Karpas-422 (cell line): Measurements from ENCODE around the gene DDX59. TPM values are rescaled to one million over a fixed set of nuclear protein-coding genes. Genes with fewer than 3 reads are reported as not detected.
"Not testable (repeated sequence)": the region's sequence is repeated elsewhere in the genome, so short reads cannot be mapped to it uniquely, and the experiment has no call there.

Source experiments
- DNase-seq: peaks from one replicate; pipeline ENCODE4 v3.0.0-alpha.2; 2015
- H2AFZ ChIP-seq: fragments of 200-600 bp; sonication (generic); 2 replicates; pipeline ENCODE4 v1.6.1; 2014; ENCODE audit warnings: antibody characterized with exemption, low read length, mixed read lengths
- H3K27ac ChIP-seq: fragments of 200-600 bp; sonication (generic); 2 replicates; pipeline ENCODE4 v1.5.1; 2014; ENCODE audit warnings: mild to moderate bottlenecking, low read length, moderate library complexity
- H3K27me3 ChIP-seq: fragments of 200-600 bp; sonication (generic); 2 replicates; pipeline ENCODE4 v1.6.1; 2014; ENCODE audit warnings: low read length, mixed read lengths
- H3K36me3 ChIP-seq: fragments of 200-600 bp; sonication (generic); 2 replicates; pipeline ENCODE4 v1.6.1; 2014; ENCODE audit warnings: low read length, mixed read lengths; ENCODE audit not compliant: insufficient read depth
- H3K4me1 ChIP-seq: fragments of 200-600 bp; sonication (generic); 2 replicates; pipeline ENCODE4 v1.6.1; 2014; ENCODE audit warnings: mild to moderate bottlenecking, low read length, mixed read lengths
- H3K4me2 ChIP-seq: fragments of 200-600 bp; sonication (generic); 2 replicates; pipeline ENCODE4 v1.6.1; 2014; ENCODE audit warnings: low read length, low read depth, mild to moderate bottlenecking; ENCODE audit not compliant: poor library complexity, severe bottlenecking
- H3K4me3 ChIP-seq: fragments of 200-600 bp; sonication (generic); 2 replicates; pipeline ENCODE4 v1.5.1; 2014; ENCODE audit warnings: mild to moderate bottlenecking, antibody characterized with exemption, low read length, mixed read lengths
- H3K79me2 ChIP-seq: fragments of 200-600 bp; sonication (generic); 2 replicates; pipeline ENCODE4 v1.6.1; 2014; ENCODE audit warnings: mild to moderate bottlenecking, low read length, mixed read lengths
- H3K9ac ChIP-seq: fragments of 200-600 bp; sonication (generic); 2 replicates; pipeline ENCODE4 v1.6.0; 2014; ENCODE audit warnings: low read length
- H3K9me2 ChIP-seq: fragments of 200-600 bp; sonication (generic), shearing (Covaris generic); replicated peaks from 2 replicates; pipeline ENCODE4 v1.6.0; 2014; ENCODE audit warnings: mild to moderate bottlenecking, low read length, moderate library complexity; ENCODE audit not compliant: insufficient read depth
- H3K9me3 ChIP-seq: fragments of 300-700, 200-600 bp; sonication (generic); 2 replicates; pipeline ENCODE4 v1.6.1; 2014; ENCODE audit warnings: low read length, mixed read lengths
- H4K20me1 ChIP-seq: fragments of 200-600 bp; sonication (generic); 2 replicates; pipeline ENCODE4 v1.6.1; 2014; ENCODE audit warnings: mild to moderate bottlenecking, antibody characterized with exemption, low read length, low read depth; ENCODE audit not compliant: insufficient read depth
- total RNA-seq: library from RNA; depleted of rRNA; stranded (reverse); fragments of >200 nt; shearing (Covaris generic); gene quantifications from 2 replicates; pipeline ENCODE4 v1.2.3, GENCODE V29; 2014; ENCODE audit warnings: low replicate concordance

The DDX59 gene
- total RNA-seq, 1 experiment from 2014 or later: 60.8 TPM

GRCh38 chr1:200631375-200631774 is 38.3 kb downstream of the DDX59 start:
- H4K20me1 ChIP-seq: no peaks in the 10 kb centered on the region
- H3K4me3 ChIP-seq: no peak overlapping the region
- H2AFZ ChIP-seq: no peak overlapping the region
- no peak overlapping the region for H3K4me2 ChIP-seq
- H3K27ac ChIP-seq: no peak overlapping the region
- no peaks in the 10 kb centered on the region for H3K27me3 ChIP-seq
- H3K9me3 ChIP-seq: no peaks in the 10 kb centered on the region
- H3K4me1 ChIP-seq: peaks cover 10% of the 10 kb centered on the region
- DNase-seq: no peak
- no peaks in the 10 kb centered on the region for H3K36me3 ChIP-seq
- no peaks in the 10 kb centered on the region for H3K9me2 ChIP-seq
- H3K79me2 ChIP-seq: no peaks in the 10 kb centered on the region
- no peak overlapping the region for H3K9ac ChIP-seq

GRCh38 chr1:200630515-200630899 is 39.2 kb downstream of the DDX59 start:
- H3K9me2 ChIP-seq, H3K9me3 ChIP-seq, H3K4me3 ChIP-seq, H4K20me1 ChIP-seq, H3K4me2 ChIP-seq, H3K4me1 ChIP-seq, H3K27ac ChIP-seq, H3K27me3 ChIP-seq, H3K36me3 ChIP-seq, DNase-seq, H2AFZ ChIP-seq, H3K79me2 ChIP-seq, H3K9ac ChIP-seq: not testable (repeated sequence)

- no peaks in the 10 kb centered on the region for H3K36me3 ChIP-seq
- no peaks in the 10 kb centered on the region for H3K9me3 ChIP-seq
- no peak overlapping the region for H3K4me2 ChIP-seq
- H3K27me3 ChIP-seq: no peaks in the 10 kb centered on the region
- H2AFZ ChIP-seq: no peak overlapping the region
- H3K27ac ChIP-seq: no peak overlapping the region
- no peak for DNase-seq
- no peak overlapping the region for H3K9ac ChIP-seq
- no peaks in the 10 kb centered on the region for H3K79me2 ChIP-seq
- H3K4me3 ChIP-seq: no peak overlapping the region
- peaks cover 12% of the 10 kb centered on the region for H3K4me1 ChIP-seq
- H3K9me2 ChIP-seq: no peaks in the 10 kb centered on the region
- no peaks in the 10 kb centered on the region for H4K20me1 ChIP-seq
Measured at GRCh38 chr1:200629876-200630514, 39.7 kb downstream of the DDX59 start.

GRCh38 chr1:200628223-200628881 is 41.4 kb downstream of the DDX59 start:
- no peaks in the 10 kb centered on the region for H3K36me3 ChIP-seq
- no peaks in the 10 kb centered on the region for H4K20me1 ChIP-seq
- peaks cover 15% of the 10 kb centered on the region for H3K4me1 ChIP-seq
- no peaks in the 10 kb centered on the region for H3K9me3 ChIP-seq
- H3K9me2 ChIP-seq: no peaks in the 10 kb centered on the region
- no peak overlapping the region for H3K4me3 ChIP-seq
- no peaks in the 10 kb centered on the region for H3K27me3 ChIP-seq
- H3K4me2 ChIP-seq: peak overlapping the region; percentile 39
- DNase-seq: no peak
- H3K27ac ChIP-seq: no peak overlapping the region
- no peak overlapping the region for H2AFZ ChIP-seq
- H3K79me2 ChIP-seq: no peaks in the 10 kb centered on the region
- no peak overlapping the region for H3K9ac ChIP-seq

GRCh38 chr1:200627575-200628222 is 42.0 kb downstream of the DDX59 start:
- no peak overlapping the region for H2AFZ ChIP-seq
- H3K27ac ChIP-seq: no peak overlapping the region
- no peaks in the 10 kb centered on the region for H3K36me3 ChIP-seq
- no peak overlapping the region for H3K9ac ChIP-seq
- H3K27me3 ChIP-seq: no peaks in the 10 kb centered on the region
- H3K79me2 ChIP-seq: no peaks in the 10 kb centered on the region
- no peaks in the 10 kb centered on the region for H4K20me1 ChIP-seq
- no peaks in the 10 kb centered on the region for H3K9me2 ChIP-seq
- peaks cover 15% of the 10 kb centered on the region for H3K4me1 ChIP-seq
- H3K9me3 ChIP-seq: no peaks in the 10 kb centered on the region
- no peak for DNase-seq
- peak overlapping the region; percentile 39 for H3K4me2 ChIP-seq
- H3K4me3 ChIP-seq: no peak overlapping the region

GRCh38 chr1:200626853-200627534 is 42.7 kb downstream of the DDX59 start:
- H3K27me3 ChIP-seq: no peaks in the 10 kb centered on the region
- H3K4me3 ChIP-seq: no peak overlapping the region
- H3K9me3 ChIP-seq: no peaks in the 10 kb centered on the region
- H3K9me2 ChIP-seq: no peaks in the 10 kb centered on the region
- no peak overlapping the region for H3K4me2 ChIP-seq
- no peaks in the 10 kb centered on the region for H3K36me3 ChIP-seq
- no peak for DNase-seq
- H4K20me1 ChIP-seq: no peaks in the 10 kb centered on the region
- no peak overlapping the region for H2AFZ ChIP-seq
- H3K9ac ChIP-seq: no peak overlapping the region
- peaks cover 16% of the 10 kb centered on the region for H3K4me1 ChIP-seq
- no peaks in the 10 kb centered on the region for H3K79me2 ChIP-seq
- no peak overlapping the region for H3K27ac ChIP-seq

- Histone ChIP-seq H3K36me3 (no peaks in the 10 kb centered on the region), H3K4me1 (peaks cover 22% of the 10 kb centered on the region), H3K9me2 (no peaks in the 10 kb centered on the region), H3K9ac (no peak overlapping the region), H3K79me2 (peaks cover under 1% of the 10 kb centered on the region; the same call in 1 of the 2 replicates), H3K27me3 (no peaks in the 10 kb centered on the region), H3K9me3 (no peaks in the 10 kb centered on the region), H4K20me1 (no peaks in the 10 kb centered on the region), H3K4me3 (no peak overlapping the region), H3K27ac (no peak overlapping the region), H3K4me2 (no peak overlapping the region), H2AFZ (0 out of 2 replicates have a peak overlapping the region, but pooled peaks have one; percentile 10)
- DNase-seq: no peak
Measured at GRCh38 chr1:200625381-200625824, 44.3 kb downstream of the DDX59 start.
